ENCODE results near the gene NFKBIE. TPM values are rescaled to one million over a fixed set of nuclear protein-coding genes. Genes with fewer than 3 reads are reported as not detected.

Gene NFKBIE
- total RNA-seq, 1 experiment from 2014 or later, result 7.4 TPM

GRCh38 chr6:44211284-44211683 lies 54.1 kb downstream of the NFKBIE start:
- intact Hi-C loops (cut with micrococcal nuclease), result no loop called here
- ATAC-seq (no peak), DNase-seq (no peak)
- ChIA-PET POLR2A (ENCODE audit: unreplicated experiment) (no interaction called here), CTCF (interaction anchor here (0.5 kb wide), 1 partner anchor 11 kb away, joined by 6 read pairs; no protein-coding TSS in a partner anchor)
- no peaks in the 10 kb centered on the region for H3K9me2 ChIP-seq (replicated peaks; ENCODE audit: low read length)
- H3K9me3 ChIP-seq (ENCODE audit: low read length), result no peaks in the 10 kb centered on the region
- H3F3A ChIP-seq (ENCODE audit: low read length, unreplicated experiment), result no peaks in the 10 kb centered on the region
- TF ChIP-seq EZH2 (IDR thresholded peaks at IDR 0.05; ENCODE audit: low read length, unreplicated experiment), result no peak
- no peak for TF ChIP-seq CTCF (conservative IDR thresholded peaks at IDR 0.05; ENCODE audit: low read depth, low read length)
- no peaks in the 10 kb centered on the region for H3K79me2 ChIP-seq (ENCODE audit: low read length)
- no peaks in the 10 kb centered on the region for H3K4me1 ChIP-seq (ENCODE audit: insufficient read depth, low read length)
- H3K36me3 ChIP-seq (ENCODE audit: low read depth, low read length), result no peaks in the 10 kb centered on the region
- H4K20me1 ChIP-seq (ENCODE audit: low read length), result no peaks in the 10 kb centered on the region
- H3K9ac ChIP-seq (ENCODE audit: low read length), result no peak overlapping the region
- no peaks in the 10 kb centered on the region for H3K27me3 ChIP-seq (ENCODE audit: low read length)
- no peak overlapping the region for H3K4me3 ChIP-seq (ENCODE audit: low read length)
- H3K4me2 ChIP-seq (ENCODE audit: low read length), result no peak overlapping the region
- H2AFZ ChIP-seq (ENCODE audit: low read length), result no peak overlapping the region
- BruUV-seq (replicated peaks), result no TSS peak
- no peak overlapping the region for H3K27ac ChIP-seq (ENCODE audit: low read length)

Other genes starting within 250 kb of the NFKBIE start
- 164 and 192 TPM in 2 replicates for gene MRPL14, start 138.1 kb downstream of the NFKBIE start, total RNA-seq (2014; rRNA removed)
- gene TMEM63B, start 138.0 kb downstream of the NFKBIE start, total RNA-seq (2014; rRNA removed), result 23.6 and 26.9 TPM in 2 replicates
- gene CAPN11, start 106.7 kb downstream of the NFKBIE start, total RNA-seq (2014; rRNA removed), result not detected in 2 replicates
- not detected in 2 replicates for gene MYMX, start 48.6 kb downstream of the NFKBIE start, total RNA-seq (2014; rRNA removed)
- gene SLC29A1, start 42.0 kb downstream of the NFKBIE start, total RNA-seq (2014; rRNA removed), result 54.7 and 60.4 TPM in 2 replicates
- 1,280 and 1,322 TPM in 2 replicates for gene HSP90AB1, start 18.4 kb downstream of the NFKBIE start, total RNA-seq (2014; rRNA removed)
- 90.6 and 109 TPM in 2 replicates for gene SLC35B2, start 8.0 kb downstream of the NFKBIE start, total RNA-seq (2014; rRNA removed)
- gene TMEM151B, start 4.9 kb upstream of the NFKBIE start, total RNA-seq (2014; rRNA removed), result not detected in 2 replicates
- gene AARS2, start 47.8 kb upstream of the NFKBIE start, total RNA-seq (2014; rRNA removed), result 26.2 and 30.4 TPM in 2 replicates
- not detected in 2 replicates for gene SPATS1, start 77.1 kb upstream of the NFKBIE start, total RNA-seq (2014; rRNA removed)
- 19.7 and 23.0 TPM in 2 replicates for gene CDC5L, start 122.2 kb upstream of the NFKBIE start, total RNA-seq (2014; rRNA removed)